ENCODE results near the gene NOL6.

The NOL6 gene

DNA sequence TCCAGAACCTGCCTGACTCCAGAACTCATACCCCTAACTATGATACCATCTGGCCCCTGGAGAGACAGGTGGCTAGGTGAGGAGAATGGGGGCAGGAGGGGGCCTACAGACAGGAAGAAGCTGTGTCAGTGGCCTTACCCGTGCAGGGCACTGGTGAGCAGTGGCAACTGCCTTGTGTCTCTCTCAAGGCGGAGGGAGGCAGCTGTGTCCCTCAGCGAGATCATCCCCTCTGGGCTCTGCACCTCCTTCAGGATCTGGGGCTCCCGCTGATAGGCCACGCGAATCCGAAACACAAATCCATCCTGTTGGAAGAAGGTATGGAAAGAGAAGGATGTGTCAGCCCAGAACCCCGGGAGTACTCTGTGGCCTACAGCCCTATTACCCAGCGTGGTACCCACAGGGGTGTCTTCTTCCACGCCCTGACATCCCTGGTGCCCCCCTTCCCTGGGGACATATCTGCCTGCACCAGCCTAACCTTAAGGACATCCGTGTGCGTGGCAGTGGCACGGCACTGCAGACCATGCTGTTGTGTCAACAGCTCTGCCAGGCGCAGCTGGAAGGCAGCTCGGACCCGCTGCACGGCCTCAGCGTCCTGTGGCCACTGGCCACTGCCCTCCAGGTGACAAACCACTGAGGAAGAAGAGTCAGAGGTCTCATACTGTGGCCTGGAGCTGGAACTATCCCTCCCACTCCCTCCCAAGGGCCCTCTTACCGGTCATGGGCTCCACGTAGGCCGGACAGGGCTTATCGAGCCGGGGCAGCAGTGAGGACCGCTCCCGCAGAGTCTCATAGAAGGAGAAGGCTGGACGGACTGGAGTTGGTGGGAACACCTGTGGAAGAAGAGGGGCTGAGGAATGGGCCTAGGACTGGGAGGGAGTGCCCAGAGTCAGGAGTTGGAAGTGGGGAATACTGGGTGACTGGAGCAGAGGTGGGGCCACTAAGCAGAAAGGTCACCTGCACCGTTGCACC lies 7.8 kb downstream of the NOL6 start:
- POLR2A ChIA-PET = interaction anchor here (3.0 kb wide), 1 partner anchor 8 kb away, joined by 17 read pairs; the partner anchor contains the start of gene NOL6
- CTCF ChIA-PET = interaction anchor here (0.6 to 9.9 kb wide), 31 partner anchors 8 to 429 kb away, joined by 3 to 174 read pairs (median 4); partner anchors contain the start of genes ANKRD18B, AQP3, AQP7 and NOL6
- no peak for DNase-seq (ENCODE audit: extremely low spot score)
- TF ChIP-seq, protein P1, sequence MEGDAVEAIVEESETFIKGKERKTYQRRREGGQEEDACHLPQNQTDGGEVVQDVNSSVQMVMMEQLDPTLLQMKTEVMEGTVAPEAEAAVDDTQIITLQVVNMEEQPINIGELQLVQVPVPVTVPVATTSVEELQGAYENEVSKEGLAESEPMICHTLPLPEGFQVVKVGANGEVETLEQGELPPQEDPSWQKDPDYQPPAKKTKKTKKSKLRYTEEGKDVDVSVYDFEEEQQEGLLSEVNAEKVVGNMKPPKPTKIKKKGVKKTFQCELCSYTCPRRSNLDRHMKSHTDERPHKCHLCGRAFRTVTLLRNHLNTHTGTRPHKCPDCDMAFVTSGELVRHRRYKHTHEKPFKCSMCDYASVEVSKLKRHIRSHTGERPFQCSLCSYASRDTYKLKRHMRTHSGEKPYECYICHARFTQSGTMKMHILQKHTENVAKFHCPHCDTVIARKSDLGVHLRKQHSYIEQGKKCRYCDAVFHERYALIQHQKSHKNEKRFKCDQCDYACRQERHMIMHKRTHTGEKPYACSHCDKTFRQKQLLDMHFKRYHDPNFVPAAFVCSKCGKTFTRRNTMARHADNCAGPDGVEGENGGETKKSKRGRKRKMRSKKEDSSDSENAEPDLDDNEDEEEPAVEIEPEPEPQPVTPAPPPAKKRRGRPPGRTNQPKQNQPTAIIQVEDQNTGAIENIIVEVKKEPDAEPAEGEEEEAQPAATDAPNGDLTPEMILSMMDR (IDR thresholded peaks at IDR 0.05; ENCODE audit: control extremely low read depth, extremely low read depth, low read depth, missing control alignments) = no peak

DNA sequence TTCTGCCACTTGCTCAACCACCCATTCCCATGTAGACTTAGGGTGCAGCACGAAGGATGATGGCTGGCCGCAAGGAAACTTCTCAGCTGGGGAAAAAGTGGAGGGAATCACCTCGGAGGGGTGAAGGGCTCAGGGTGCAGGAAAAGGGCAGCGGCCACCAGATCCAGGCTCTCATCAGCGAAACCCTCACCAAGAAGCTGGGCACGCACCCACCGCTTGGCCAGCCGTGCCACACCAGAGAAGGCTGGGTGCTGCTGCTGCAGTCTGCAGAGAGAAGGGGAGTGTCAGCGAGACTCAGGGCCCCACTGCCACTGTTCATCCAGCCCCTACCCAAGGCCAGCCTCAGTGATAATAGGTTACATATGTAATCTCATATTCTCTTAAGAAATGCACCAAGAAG lies 8.6 kb downstream of the NOL6 start:
- TF ChIP-seq, protein P1 (IDR thresholded peaks at IDR 0.05; ENCODE audit: control extremely low read depth, extremely low read depth, low read depth, missing control alignments) = no peak
- CTCF ChIA-PET = interaction anchor here (1.1 to 9.9 kb wide), 5 partner anchors 11 to 90 kb away, joined by 5 to 174 read pairs (median 12); partner anchors contain the start of genes AQP3 and NOL6
- POLR2A ChIA-PET = interaction anchor here (1.7 to 3.0 kb wide), 2 partner anchors 9 to 14 kb away, joined by 4 to 17 read pairs; partner anchors contain the start of gene NOL6
- DNase-seq (ENCODE audit: extremely low spot score) = no peak

GRCh38 chr9:33464045-33464636 lies 9.6 kb downstream of the NOL6 start:
- ChIA-PET POLR2A (interaction anchor here (1.5 to 3.0 kb wide), 3 partner anchors 10 to 174 kb away, joined by 3 to 17 read pairs (median 4); partner anchors contain the start of genes NFX1 and NOL6), CTCF (interaction anchor here (1.1 to 9.9 kb wide), 5 partner anchors 12 to 90 kb away, joined by 5 to 174 read pairs (median 12); partner anchors contain the start of genes AQP3 and NOL6)
- DNase-seq (ENCODE audit: extremely low spot score) = no peak
- TF ChIP-seq, protein P1 (IDR thresholded peaks at IDR 0.05; ENCODE audit: control extremely low read depth, extremely low read depth, low read depth, missing control alignments) = no peak

- TF ChIP-seq, protein P1 (IDR thresholded peaks at IDR 0.05; ENCODE audit: control extremely low read depth, extremely low read depth, low read depth, missing control alignments) = no peak
- CTCF ChIA-PET = interaction anchor here (2.1 to 9.9 kb wide), 6 partner anchors 12 to 89 kb away, joined by 4 to 174 read pairs (median 12); partner anchors contain the start of genes AQP3 and NOL6
- no peak for DNase-seq (ENCODE audit: extremely low spot score)
- POLR2A ChIA-PET = interaction anchor here (0.5 to 3.0 kb wide), 2 partner anchors 11 to 19 kb away, joined by 4 to 17 read pairs; partner anchors contain the start of gene NOL6
Measured at GRCh38 chr9:33463151-33463550, 10.6 kb downstream of the NOL6 start.

- POLR2A ChIA-PET = no interaction called here
- DNase-seq (ENCODE audit: extremely low spot score) = no peak
- CTCF ChIA-PET = interaction anchor here (1.2 to 9.9 kb wide), 6 partner anchors 10 to 63 kb away, joined by 3 to 174 read pairs (median 12); partner anchors contain the start of genes AQP3 and NOL6
- TF ChIP-seq, protein P1 (IDR thresholded peaks at IDR 0.05; ENCODE audit: control extremely low read depth, extremely low read depth, low read depth, missing control alignments) = no peak
Measured at GRCh38 chr9:33461492-33461891, 12.2 kb downstream of the NOL6 start.

DNA sequence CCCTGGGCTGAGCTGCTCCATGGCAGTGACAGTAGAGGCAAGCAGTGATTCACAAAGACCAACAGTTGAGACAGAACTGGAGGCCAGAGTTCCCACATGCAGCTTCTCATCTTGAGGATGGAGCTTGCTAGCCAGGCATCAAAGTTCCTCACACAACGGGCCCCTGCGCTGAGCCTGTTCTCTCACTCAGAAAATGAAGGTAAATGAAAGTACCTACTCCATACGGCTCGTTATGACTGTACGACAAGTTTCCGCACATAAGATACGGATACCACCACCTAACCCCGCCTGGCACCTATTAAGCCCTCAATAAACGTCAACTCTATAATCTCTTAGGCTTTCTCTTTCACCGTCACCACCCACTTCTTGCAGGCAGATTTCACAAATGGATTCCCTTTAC lies 12.9 kb downstream of the NOL6 start:
- TF ChIP-seq, protein P1 (IDR thresholded peaks at IDR 0.05; ENCODE audit: control extremely low read depth, extremely low read depth, low read depth, missing control alignments) = no peak
- DNase-seq (ENCODE audit: extremely low spot score) = no peak
- ChIA-PET POLR2A (interaction anchor here (2.2 kb wide), 1 partner anchor 13 kb away, joined by 5 read pairs; the partner anchor contains the start of gene NOL6), CTCF (interaction anchor here (1.1 to 9.9 kb wide), 5 partner anchors 10 to 101 kb away, joined by 3 to 174 read pairs (median 10); partner anchors contain the start of genes AQP3 and NOL6)

All from GM10248 (cell line).